CD14-positive monocyte (primary cell): ENCODE measurements around the gene TOGARAM2. TPM values are rescaled to one million over a fixed set of nuclear protein-coding genes. Genes with fewer than 3 reads are reported as not detected.

Experiments
- DNase-seq, 3 donors: peaks; one replicate each; pipeline ENCODE4 v3.0.0-alpha.2; 2011 to 2022
- H2AFZ ChIP-seq: 2 replicates; pipeline ENCODE4 v1.6.0; 2012; ENCODE audit warnings: mild to moderate bottlenecking, low read depth, low read length, inconsistent platforms; ENCODE audit not compliant: insufficient read depth, poor library complexity, severe bottlenecking
- H3K27ac ChIP-seq, 2 donors: 1 replicate in 1 of 2; 2 replicates in 1 of 2; pipeline ENCODE4 v1.5.1; 2012 to 2013; ENCODE audit warnings: low read length in 2 of 2, control low read depth in 1 of 2, inconsistent platforms in 1 of 2, low read depth in 1 of 2, mild to moderate bottlenecking in 1 of 2
- H3K27me3 ChIP-seq, 2 donors: one replicate each; pipeline versions ENCODE4 v1.6.0 to v1.6.1; 2011 to 2013; ENCODE audit warnings: low read length in 2 of 2; ENCODE audit not compliant: control insufficient read depth in 2 of 2, insufficient read depth in 2 of 2
- H3K36me3 ChIP-seq, 2 donors: replicated peaks in 1 of 2; 1 replicate in 1 of 2; 2 replicates in 1 of 2; pipeline versions ENCODE4 v1.5.1 to v1.6.1; 2012 to 2013; ENCODE audit warnings: low read length in 2 of 2, control low read depth in 1 of 2, inconsistent platforms in 1 of 2, mild to moderate bottlenecking in 1 of 2; ENCODE audit not compliant: insufficient read depth in 2 of 2, control insufficient read depth in 1 of 2
- H3K4me1 ChIP-seq, 2 donors: 1 replicate in 1 of 2; 2 replicates in 1 of 2; pipeline versions ENCODE4 v1.5.1 to v1.6.1; 2012 to 2013; ENCODE audit warnings: low read length in 2 of 2, control low read depth in 1 of 2, inconsistent platforms in 1 of 2, mild to moderate bottlenecking in 1 of 2, moderate library complexity in 1 of 2; ENCODE audit not compliant: insufficient read depth in 2 of 2, control insufficient read depth in 1 of 2
- H3K4me2 ChIP-seq: replicated peaks from 2 replicates; pipeline ENCODE3; 2012; ENCODE audit warnings: low read length, moderate library complexity, mild to moderate bottlenecking; ENCODE audit not compliant: poor library complexity, severe bottlenecking; ENCODE audit errors: extremely low read depth
- H3K4me3 ChIP-seq, 3 experiments: fragments of 200-600 bp in 1 of 3; sonication (generic) in 1 of 3; replicated peaks in 1 of 3; 1 replicate in 2 of 3; 2 replicates in 1 of 3; pipeline ENCODE4 v1.5.1; 2011 to 2013; ENCODE audit warnings: low read length in 3 of 3, mild to moderate bottlenecking in 3 of 3, control low read depth in 2 of 3, low read depth in 2 of 3, inconsistent platforms in 1 of 3, moderate library complexity in 1 of 3
- H3K79me2 ChIP-seq: 2 replicates; pipeline ENCODE4 v1.6.0; 2012; ENCODE audit warnings: mild to moderate bottlenecking, control low read depth, inconsistent platforms, low read length, moderate library complexity; ENCODE audit not compliant: insufficient read depth
- H3K9ac ChIP-seq: 2 replicates; pipeline ENCODE4 v1.6.0; 2017; ENCODE audit warnings: low read length, mild to moderate bottlenecking; ENCODE audit not compliant: insufficient read depth, poor library complexity, severe bottlenecking
- H3K9me3 ChIP-seq, 2 donors: replicated peaks in 1 of 2; 1 replicate in 1 of 2; 2 replicates in 1 of 2; pipeline versions ENCODE4 v1.5.1 to v1.6.1; 2012 to 2013; ENCODE audit warnings: low read length in 2 of 2, control low read depth in 1 of 2; ENCODE audit not compliant: control insufficient read depth in 1 of 2, insufficient read depth in 1 of 2
- H4K20me1 ChIP-seq: 2 replicates; pipeline ENCODE4 v1.6.0; 2012; ENCODE audit warnings: mild to moderate bottlenecking, low read length, control low read depth, moderate library complexity; ENCODE audit not compliant: insufficient read depth
- H3K27ac Mint-ChIP-seq, 7 donors: one replicate each; pipeline ENCODE4 v1.8.0; 2020; ENCODE audit warnings: mild to moderate bottlenecking in 7 of 7, mixed read lengths in 7 of 7, moderate library complexity in 6 of 7, inconsistent platforms in 2 of 7
- H3K27me3 Mint-ChIP-seq, 3 donors: one replicate each; pipeline ENCODE4 v1.8.0; 2021 to 2022; ENCODE audit warnings: low read depth in 3 of 3, mild to moderate bottlenecking in 3 of 3, mixed read lengths in 3 of 3, moderate library complexity in 3 of 3, inconsistent platforms in 1 of 3
- H3K36me3 Mint-ChIP-seq, 2 donors: one replicate each; pipeline ENCODE4 v1.8.0; 2020; ENCODE audit warnings: mixed read lengths in 2 of 2, inconsistent platforms in 1 of 2, mild to moderate bottlenecking in 1 of 2
- H3K4me1 Mint-ChIP-seq: one replicate; pipeline ENCODE4 v1.8.0; 2020; ENCODE audit warnings: mild to moderate bottlenecking, mixed read lengths
- H3K4me3 Mint-ChIP-seq, 2 donors: one replicate each; pipeline ENCODE4 v1.8.0; 2020; ENCODE audit warnings: mild to moderate bottlenecking in 2 of 2, mixed read lengths in 2 of 2, moderate library complexity in 1 of 2
- H3K9me3 Mint-ChIP-seq, 7 donors: one replicate each; pipeline ENCODE4 v1.8.0; 2020 to 2022; ENCODE audit warnings: mixed read lengths in 7 of 7, mild to moderate bottlenecking in 6 of 7, moderate library complexity in 6 of 7, inconsistent platforms in 2 of 7
- WGBS: methylation state at CpG from one replicate; pipeline ENCODE4 v1.1.5; 2013; ENCODE audit warnings: missing lambda C conversion rate; ENCODE audit not compliant: insufficient coverage; 5-methylcytosine and 5-hydroxymethylcytosine counted together
- intact Hi-C, 2 donors: fragments of 100-400 bp; cut with micrococcal nuclease; formaldehyde crosslinking; loops; one replicate each; pipeline versions ENCODE4 v1.15.0 to v1.15.1; 2023
- polyA plus RNA-seq, 3 donors: library from polyadenylated mRNA; depleted of rRNA in 1 of 3; unstranded in 2 of 3; stranded (reverse) in 1 of 3; fragments of 300-500 nt in 2 of 3; fragments of >200 nt in 1 of 3; fragmentation: Illumina TruSeq in 2 of 3; gene quantifications; 1 replicate in 2 of 3; 2 replicates in 1 of 3; pipeline ENCODE4 v1.2.3, GENCODE V29; 2012 to 2021
- TF ChIP-seq, protein P1 (sequence below): fragments of 200-600 bp; IDR thresholded peaks from one replicate; pipeline ENCODE4 v1.8.0; 2022; ENCODE audit warnings: antibody characterized with exemption, mild to moderate bottlenecking

Gene TOGARAM2
- polyA plus RNA-seq, 3 donors: 0.23 to 5.5 TPM; not detected in 1

DNA sequence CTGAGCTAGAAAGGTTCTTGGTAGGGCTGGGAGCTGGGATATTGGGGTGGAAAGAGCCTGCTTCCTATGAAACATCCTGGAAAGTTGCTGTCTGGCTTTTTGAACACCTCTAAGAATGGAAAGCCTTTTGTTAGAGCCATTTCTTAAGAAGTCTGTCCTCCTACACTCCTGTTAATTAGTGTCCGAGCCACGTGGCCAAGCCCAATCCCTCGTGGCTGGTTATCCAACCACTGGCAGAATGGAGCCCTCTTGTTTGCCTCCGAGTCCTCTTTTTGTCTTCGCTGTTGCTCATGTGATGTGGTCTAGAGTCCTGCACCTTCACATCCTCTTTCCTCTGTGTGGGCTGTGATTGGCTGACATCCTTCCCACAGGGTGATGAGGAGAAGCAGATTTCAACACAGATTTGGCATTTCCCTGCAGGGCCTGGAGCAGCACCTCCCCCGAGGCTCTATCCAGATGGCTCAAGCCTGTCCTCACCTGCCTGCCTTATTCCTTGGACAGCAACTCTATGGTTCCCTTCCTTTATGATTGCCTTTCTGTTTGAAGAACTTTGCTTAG lies 8.2 kb upstream of the TOGARAM2 start:
- H3K4me2 ChIP-seq: no peak overlapping the region
- no peaks in the 10 kb centered on the region for H3K79me2 ChIP-seq
- Mint-ChIP-seq H3K4me1 (peaks cover 6% of the 10 kb centered on the region), H3K27me3 (peaks cover 0 to 5% (median 3%) of the 10 kb centered on the region in 3 donors), H3K9me3 (peaks cover 0 to 9% (median 3%) of the 10 kb centered on the region in 7 donors), H3K27ac (peak overlapping the region in 3 of 7 donors; percentile 12 to 48 (median 13)), H3K4me3 (no peak overlapping the region), H3K36me3 (no peaks in the 10 kb centered on the region)
- peak; percentile 24 to 68 (median 40) for DNase-seq
- no peak overlapping the region for H3K9ac ChIP-seq
- H3K9me3 ChIP-seq: peaks cover 0 to 4% of the 10 kb centered on the region in 2 donors
- no peaks in the 10 kb centered on the region for H4K20me1 ChIP-seq
- no peak overlapping the region for H3K4me3 ChIP-seq
- H2AFZ ChIP-seq: no peak overlapping the region
- TF ChIP-seq, protein P1, sequence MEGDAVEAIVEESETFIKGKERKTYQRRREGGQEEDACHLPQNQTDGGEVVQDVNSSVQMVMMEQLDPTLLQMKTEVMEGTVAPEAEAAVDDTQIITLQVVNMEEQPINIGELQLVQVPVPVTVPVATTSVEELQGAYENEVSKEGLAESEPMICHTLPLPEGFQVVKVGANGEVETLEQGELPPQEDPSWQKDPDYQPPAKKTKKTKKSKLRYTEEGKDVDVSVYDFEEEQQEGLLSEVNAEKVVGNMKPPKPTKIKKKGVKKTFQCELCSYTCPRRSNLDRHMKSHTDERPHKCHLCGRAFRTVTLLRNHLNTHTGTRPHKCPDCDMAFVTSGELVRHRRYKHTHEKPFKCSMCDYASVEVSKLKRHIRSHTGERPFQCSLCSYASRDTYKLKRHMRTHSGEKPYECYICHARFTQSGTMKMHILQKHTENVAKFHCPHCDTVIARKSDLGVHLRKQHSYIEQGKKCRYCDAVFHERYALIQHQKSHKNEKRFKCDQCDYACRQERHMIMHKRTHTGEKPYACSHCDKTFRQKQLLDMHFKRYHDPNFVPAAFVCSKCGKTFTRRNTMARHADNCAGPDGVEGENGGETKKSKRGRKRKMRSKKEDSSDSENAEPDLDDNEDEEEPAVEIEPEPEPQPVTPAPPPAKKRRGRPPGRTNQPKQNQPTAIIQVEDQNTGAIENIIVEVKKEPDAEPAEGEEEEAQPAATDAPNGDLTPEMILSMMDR: no peak
- intact Hi-C loops: loop anchor here in 1 of 2 donors (10.0 kb wide), 1 partner anchor 872 kb away; no protein-coding TSS in a partner anchor
- peaks cover 0 to 7% of the 10 kb centered on the region in 2 donors for H3K4me1 ChIP-seq
- no peaks in the 10 kb centered on the region for H3K36me3 ChIP-seq
- H3K27ac ChIP-seq: no peak overlapping the region
- WGBS: 54% methylated on average over 2 of the region's 6 CpGs
- H3K27me3 ChIP-seq: no peaks in the 10 kb centered on the region

DNA sequence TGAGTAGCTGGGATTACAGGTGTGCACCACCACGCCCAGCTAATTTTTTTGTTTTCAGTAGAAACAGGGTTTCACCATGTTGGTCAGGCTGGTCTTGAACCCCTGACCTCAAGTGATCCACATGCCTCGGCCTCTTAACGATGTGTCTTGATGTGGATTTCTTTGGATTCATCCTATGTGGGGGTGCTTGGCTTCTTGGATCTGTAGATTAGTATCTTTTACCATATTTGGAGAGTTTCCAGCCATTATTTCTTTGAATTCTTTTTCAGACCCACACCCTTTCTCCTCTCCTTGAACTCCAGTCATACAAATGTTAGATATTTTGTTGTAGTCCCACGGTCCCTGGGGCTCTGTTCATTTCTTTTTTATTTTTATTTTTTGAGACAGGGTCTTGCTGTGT lies 6.8 kb upstream of the TOGARAM2 start:
- no peak overlapping the region for H3K4me3 ChIP-seq
- Mint-ChIP-seq H3K36me3 (no peaks in the 10 kb centered on the region), H3K4me1 (peaks cover 6% of the 10 kb centered on the region), H3K27ac (no peak overlapping the region), H3K9me3 (peaks cover 0 to 9% (median 3%) of the 10 kb centered on the region in 7 donors), H3K4me3 (no peak overlapping the region), H3K27me3 (peaks cover 0 to 5% (median 0%) of the 10 kb centered on the region in 3 donors)
- no peak overlapping the region for H2AFZ ChIP-seq
- TF ChIP-seq, protein P1: no peak
- no peak for DNase-seq
- no peaks in the 10 kb centered on the region for H3K79me2 ChIP-seq
- no peaks in the 10 kb centered on the region for H3K36me3 ChIP-seq
- peaks cover 0 to 4% of the 10 kb centered on the region in 2 donors for H3K9me3 ChIP-seq
- no peaks in the 10 kb centered on the region for H4K20me1 ChIP-seq
- intact Hi-C loops: loop anchor here in 1 of 2 donors (10.0 kb wide), 1 partner anchor 871 kb away; no protein-coding TSS in a partner anchor
- H3K4me1 ChIP-seq: peaks cover 0 to 7% of the 10 kb centered on the region in 2 donors
- no peaks in the 10 kb centered on the region for H3K27me3 ChIP-seq
- H3K4me2 ChIP-seq: no peak overlapping the region
- no peak overlapping the region for H3K9ac ChIP-seq
- H3K27ac ChIP-seq: no peak overlapping the region
- WGBS: 100% methylated on average over 1 of the region's 4 CpGs
